AG20443 (cell line): ENCODE data around the gene FLACC1.
"Not testable (repeated sequence)": the region's sequence is repeated elsewhere in the genome, so short reads cannot be mapped to it uniquely, and the experiment has no call there.

Experiments used
- DNase-seq: peaks from one replicate; pipeline ENCODE4 v3.0.0; 2012; ENCODE audit warnings: low spot score, mixed read lengths

The FLACC1 gene

GRCh38 chr2:201357221-201357620 lies at the start of gene FLACC1:
TSS of gene FLACC1 (minus strand) at chr2:201357345. CDS start at chr2:201351404, 5,941 bp downstream.
- peak; percentile 64 for DNase-seq

- peak; percentile 61 for DNase-seq
These were observed 49.0 kb upstream of the FLACC1 start for GRCh38 chr2:201406077-201406662.

- no peak for DNase-seq
These were observed 47.6 kb upstream of the FLACC1 start for GRCh38 chr2:201404699-201405280.

GRCh38 chr2:201403880-201404279 lies 46.7 kb upstream of the FLACC1 start:
- DNase-seq, result no peak

- DNase-seq, result no peak
These were observed 45.8 kb upstream of the FLACC1 start for GRCh38 chr2:201402651-201403562.

- DNase-seq, result no peak
These were observed 44.7 kb upstream of the FLACC1 start for GRCh38 chr2:201401815-201402214.

GRCh38 chr2:201396595-201396994 lies 39.5 kb upstream of the FLACC1 start:
- no peak for DNase-seq

GRCh38 chr2:201383136-201383535 lies 26.0 kb upstream of the FLACC1 start:
- no peak for DNase-seq

- DNase-seq, result no peak
These were observed 21.6 kb upstream of the FLACC1 start for GRCh38 chr2:201378496-201379397.

- DNase-seq, result no peak
These were observed 20.1 kb upstream of the FLACC1 start for GRCh38 chr2:201377218-201377617.

- no peak for DNase-seq
These were observed 12.6 kb upstream of the FLACC1 start for GRCh38 chr2:201369775-201370174.

GRCh38 chr2:201369318-201369717 lies 12.2 kb upstream of the FLACC1 start:
- DNase-seq, result not testable (repeated sequence)

- DNase-seq, result no peak
These were observed 9.0 kb upstream of the FLACC1 start for GRCh38 chr2:201366146-201366545.

GRCh38 chr2:201363857-201364560 lies 6.9 kb upstream of the FLACC1 start:
- DNase-seq, result peak; percentile 51

- no peak for DNase-seq
These were observed 5.3 kb upstream of the FLACC1 start for GRCh38 chr2:201362396-201362795.

- DNase-seq, result no peak
These were observed 4.1 kb upstream of the FLACC1 start for GRCh38 chr2:201361078-201361733.

- DNase-seq, result no peak
These were observed 3.1 kb upstream of the FLACC1 start for GRCh38 chr2:201360256-201360655.

- DNase-seq, result no peak
These were observed 1.5 kb upstream of the FLACC1 start for GRCh38 chr2:201358684-201359083.

GRCh38 chr2:201353116-201353515 lies 4.0 kb downstream of the FLACC1 start:
- DNase-seq, result no peak

GRCh38 chr2:201350879-201351278 lies 6.3 kb downstream of the FLACC1 start:
- DNase-seq, result no peak

- DNase-seq, result no peak
These were observed 7.5 kb downstream of the FLACC1 start for GRCh38 chr2:201349601-201350000.
